ENCODE measurements around the gene RC3H1. TPM values are rescaled to one million over a fixed set of nuclear protein-coding genes. Genes with fewer than 3 reads are reported as not detected.

RC3H1 gene
- total RNA-seq, 1 donor from 2014 or later = 41.1 TPM

DNA sequence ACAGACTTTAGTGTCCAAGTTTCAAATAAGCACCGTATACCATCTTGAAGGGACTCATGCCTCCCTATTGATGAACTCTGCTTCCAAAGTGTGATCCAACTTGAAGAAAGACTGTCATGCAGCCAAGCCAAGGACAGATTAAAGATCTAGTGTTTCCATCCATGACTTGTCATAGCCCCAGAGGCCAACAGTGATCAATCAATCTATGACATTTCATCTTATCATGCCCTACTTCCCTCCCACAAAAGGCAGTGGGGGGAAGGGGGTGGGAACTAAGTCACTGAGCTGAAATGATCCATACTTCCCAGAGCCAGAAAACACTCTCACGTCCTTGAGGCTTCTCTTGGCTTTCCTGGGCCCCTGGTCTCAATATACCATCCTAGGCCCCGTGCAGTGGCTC lies 109.0 kb downstream of the RC3H1 start:
- Histone ChIP-seq H3K4me3 (no peak overlapping the region), H3K4me1 (no peaks in the 10 kb centered on the region), H3K27ac (no peak overlapping the region), H3K27me3 (ENCODE audit: low read depth) (no peaks in the 10 kb centered on the region), H3K9me3 (no peaks in the 10 kb centered on the region), H3K36me3 (no peaks in the 10 kb centered on the region)
- no peak for DNase-seq
- TF ChIP-seq, protein P1, sequence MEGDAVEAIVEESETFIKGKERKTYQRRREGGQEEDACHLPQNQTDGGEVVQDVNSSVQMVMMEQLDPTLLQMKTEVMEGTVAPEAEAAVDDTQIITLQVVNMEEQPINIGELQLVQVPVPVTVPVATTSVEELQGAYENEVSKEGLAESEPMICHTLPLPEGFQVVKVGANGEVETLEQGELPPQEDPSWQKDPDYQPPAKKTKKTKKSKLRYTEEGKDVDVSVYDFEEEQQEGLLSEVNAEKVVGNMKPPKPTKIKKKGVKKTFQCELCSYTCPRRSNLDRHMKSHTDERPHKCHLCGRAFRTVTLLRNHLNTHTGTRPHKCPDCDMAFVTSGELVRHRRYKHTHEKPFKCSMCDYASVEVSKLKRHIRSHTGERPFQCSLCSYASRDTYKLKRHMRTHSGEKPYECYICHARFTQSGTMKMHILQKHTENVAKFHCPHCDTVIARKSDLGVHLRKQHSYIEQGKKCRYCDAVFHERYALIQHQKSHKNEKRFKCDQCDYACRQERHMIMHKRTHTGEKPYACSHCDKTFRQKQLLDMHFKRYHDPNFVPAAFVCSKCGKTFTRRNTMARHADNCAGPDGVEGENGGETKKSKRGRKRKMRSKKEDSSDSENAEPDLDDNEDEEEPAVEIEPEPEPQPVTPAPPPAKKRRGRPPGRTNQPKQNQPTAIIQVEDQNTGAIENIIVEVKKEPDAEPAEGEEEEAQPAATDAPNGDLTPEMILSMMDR (IDR thresholded peaks at IDR 0.05) = no peak
- intact Hi-C loops (cut with DNase I) = no loop called here
- no peak for ATAC-seq

DNA sequence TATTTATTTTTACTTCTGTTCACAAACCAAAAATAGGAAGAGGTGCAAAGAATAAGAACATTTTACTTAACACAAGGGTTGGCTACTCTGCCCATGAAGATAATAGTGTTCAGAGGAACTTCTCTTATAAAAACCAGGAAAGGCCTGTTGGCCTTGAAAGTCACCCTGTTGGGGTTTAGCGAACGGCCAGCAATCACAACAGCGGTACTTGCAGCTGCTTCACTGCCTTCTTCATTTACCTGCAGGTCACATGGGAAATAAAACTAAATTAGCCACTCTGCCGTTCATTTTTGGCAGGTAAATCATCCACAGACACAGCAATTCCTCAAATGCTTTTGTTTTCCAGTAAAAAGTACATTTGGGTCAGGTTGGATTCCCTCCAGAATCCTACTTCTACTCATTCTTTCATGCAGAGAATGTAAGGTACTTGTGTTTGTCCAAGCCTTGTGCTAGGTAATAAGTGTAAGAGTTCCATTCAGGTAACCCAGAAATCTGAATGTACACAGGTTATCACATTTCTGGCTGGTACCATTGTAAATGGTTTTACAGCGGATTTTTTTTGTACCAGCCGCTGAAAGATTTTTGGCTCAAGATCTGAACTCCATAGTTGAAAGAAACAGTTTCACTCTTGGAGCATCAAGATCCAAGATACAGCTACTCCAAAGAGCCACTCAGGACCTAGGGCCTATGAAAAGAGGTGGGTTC lies 118.2 kb downstream of the RC3H1 start:
- no peak overlapping the region for H3K27ac ChIP-seq
- H3K9me3 ChIP-seq = no peaks in the 10 kb centered on the region
- no peaks in the 10 kb centered on the region for H3K4me1 ChIP-seq
- H3K27me3 ChIP-seq (ENCODE audit: low read depth) = no peaks in the 10 kb centered on the region
- intact Hi-C loops (cut with DNase I) = no loop called here
- H3K4me3 ChIP-seq = no peak overlapping the region
- H3K36me3 ChIP-seq = no peaks in the 10 kb centered on the region
- TF ChIP-seq, protein P1 (IDR thresholded peaks at IDR 0.05) = no peak
- no peak for ATAC-seq
- DNase-seq = no peak

DNA sequence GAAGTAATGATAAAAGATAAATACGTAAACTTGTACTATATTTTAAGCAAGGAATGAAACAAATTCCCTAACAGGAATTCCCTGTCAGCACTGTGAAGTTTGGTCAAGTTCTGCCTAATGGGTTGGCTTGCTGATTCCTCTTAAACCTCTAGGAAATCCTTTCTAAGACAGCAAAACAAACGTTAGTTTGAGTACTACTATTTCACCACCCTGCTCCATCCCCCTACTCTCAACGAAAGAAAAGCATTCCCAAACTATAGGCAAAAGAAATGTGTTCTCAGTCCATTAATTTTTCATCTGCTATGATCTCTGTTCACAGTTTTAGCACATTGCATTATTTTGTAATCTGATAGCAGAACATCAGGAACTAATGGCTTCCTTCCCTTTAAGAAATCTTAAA lies 121.2 kb downstream of the RC3H1 start:
- Histone ChIP-seq H3K4me1 (no peaks in the 10 kb centered on the region), H3K4me3 (no peak overlapping the region), H3K9me3 (no peaks in the 10 kb centered on the region), H3K27ac (no peak overlapping the region), H3K36me3 (no peaks in the 10 kb centered on the region), H3K27me3 (ENCODE audit: low read depth) (no peaks in the 10 kb centered on the region)
- DNase-seq (no peak), ATAC-seq (no peak)
- TF ChIP-seq, protein P1 (IDR thresholded peaks at IDR 0.05) = no peak
- intact Hi-C loops (cut with DNase I) = no loop called here

DNA sequence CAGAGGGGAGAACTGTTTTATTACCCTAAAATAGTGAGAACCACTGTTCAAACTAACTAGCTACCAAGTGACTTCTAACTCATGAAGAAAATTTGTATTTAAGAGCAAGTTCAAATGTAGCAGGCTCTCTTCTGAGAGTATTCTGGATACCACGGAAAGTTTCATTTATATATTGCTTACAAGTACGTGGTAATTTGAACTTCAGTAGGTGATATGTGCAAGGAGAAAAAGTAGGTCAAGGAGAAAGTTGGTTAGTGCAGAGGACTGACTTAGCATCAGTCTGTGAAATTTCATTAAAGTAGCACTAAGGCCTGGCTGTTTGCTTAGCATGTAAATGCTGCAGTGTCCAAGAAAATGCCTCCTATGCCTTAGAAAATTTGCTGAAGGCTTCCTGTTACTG lies 121.7 kb downstream of the RC3H1 start:
- intact Hi-C loops (cut with DNase I) = no loop called here
- Histone ChIP-seq H3K27me3 (ENCODE audit: low read depth) (no peaks in the 10 kb centered on the region), H3K27ac (no peak overlapping the region), H3K9me3 (no peaks in the 10 kb centered on the region), H3K36me3 (peaks cover 4% of the 10 kb centered on the region), H3K4me1 (no peaks in the 10 kb centered on the region), H3K4me3 (no peak overlapping the region)
- DNase-seq (no peak), ATAC-seq (no peak)
- TF ChIP-seq, protein P1 (IDR thresholded peaks at IDR 0.05) = no peak

DNA sequence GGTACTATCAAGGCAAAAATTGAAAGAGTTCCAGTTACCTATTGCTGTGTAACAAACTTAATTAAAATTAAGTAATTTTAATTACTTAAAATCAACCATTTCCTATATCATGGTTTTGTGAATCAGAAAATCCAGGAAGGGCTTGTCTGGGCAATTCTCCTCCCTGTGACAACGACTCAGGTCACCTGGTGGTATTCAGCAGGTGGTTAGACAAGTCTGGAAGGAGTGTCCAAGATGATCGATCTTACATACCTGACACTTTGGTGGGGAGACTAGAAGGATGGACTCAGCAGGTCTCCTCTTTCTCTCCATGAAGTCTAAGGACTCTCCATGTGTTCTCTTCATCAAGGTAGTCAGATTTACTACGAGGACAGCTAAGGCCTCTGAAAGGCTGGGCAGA lies 128.0 kb downstream of the RC3H1 start:
- no peak overlapping the region for H3K4me3 ChIP-seq
- DNase-seq = no peak
- TF ChIP-seq, protein P1 (IDR thresholded peaks at IDR 0.05) = no peak
- no peak overlapping the region for H3K27ac ChIP-seq
- no peaks in the 10 kb centered on the region for H3K4me1 ChIP-seq
- intact Hi-C loops (cut with DNase I) = no loop called here
- no peak for ATAC-seq
- H3K36me3 ChIP-seq = peaks cover 11% of the 10 kb centered on the region
- no peaks in the 10 kb centered on the region for H3K27me3 ChIP-seq (ENCODE audit: low read depth)
- H3K9me3 ChIP-seq = no peaks in the 10 kb centered on the region
